Peyer's patch (tissue), 4 donors: Measurements from ENCODE around the gene OSBPL10.

ENCODE experiments used
- POLR2A ChIP-seq, 2 donors: fragments of 450-650 bp; IDR thresholded peaks; one replicate each; pipeline ENCODE4 v1.5.1; 2017; ENCODE audit warnings: antibody characterized with exemption in 2 of 2, mild to moderate bottlenecking in 2 of 2, moderate library complexity in 2 of 2
- TF ChIP-seq, protein P1 (sequence below), 6 experiments: fragments of 450-650 bp in 4 of 6; fragments of 200-600 bp in 2 of 6; sonication (generic) in 1 of 6; IDR thresholded peaks; one replicate each; pipeline ENCODE4 v1.5.1; 2017 to 2019; ENCODE audit warnings: antibody characterized with exemption in 6 of 6, mild to moderate bottlenecking in 3 of 6, moderate library complexity in 1 of 6

DNA sequence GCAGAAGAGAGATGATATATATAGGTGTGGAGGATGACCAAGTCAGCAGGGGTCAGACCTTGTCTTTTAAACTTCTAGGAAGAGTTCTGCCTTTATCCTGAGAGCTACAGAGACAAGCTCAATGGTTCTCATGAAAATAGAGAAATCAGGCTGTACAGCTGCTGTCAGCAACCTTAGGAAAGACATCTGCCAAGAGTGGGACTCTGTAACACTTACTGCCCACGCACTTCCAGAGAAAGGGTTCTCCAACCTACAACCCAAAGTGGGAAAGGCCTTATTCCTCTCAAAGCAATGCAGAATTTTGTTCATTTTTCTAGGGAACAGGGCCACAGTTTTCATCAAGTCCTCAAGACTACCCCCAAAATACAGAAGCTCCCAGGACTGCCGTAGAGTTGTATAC lies 309.6 kb downstream of the OSBPL10 start:
- TF ChIP-seq, protein P1, sequence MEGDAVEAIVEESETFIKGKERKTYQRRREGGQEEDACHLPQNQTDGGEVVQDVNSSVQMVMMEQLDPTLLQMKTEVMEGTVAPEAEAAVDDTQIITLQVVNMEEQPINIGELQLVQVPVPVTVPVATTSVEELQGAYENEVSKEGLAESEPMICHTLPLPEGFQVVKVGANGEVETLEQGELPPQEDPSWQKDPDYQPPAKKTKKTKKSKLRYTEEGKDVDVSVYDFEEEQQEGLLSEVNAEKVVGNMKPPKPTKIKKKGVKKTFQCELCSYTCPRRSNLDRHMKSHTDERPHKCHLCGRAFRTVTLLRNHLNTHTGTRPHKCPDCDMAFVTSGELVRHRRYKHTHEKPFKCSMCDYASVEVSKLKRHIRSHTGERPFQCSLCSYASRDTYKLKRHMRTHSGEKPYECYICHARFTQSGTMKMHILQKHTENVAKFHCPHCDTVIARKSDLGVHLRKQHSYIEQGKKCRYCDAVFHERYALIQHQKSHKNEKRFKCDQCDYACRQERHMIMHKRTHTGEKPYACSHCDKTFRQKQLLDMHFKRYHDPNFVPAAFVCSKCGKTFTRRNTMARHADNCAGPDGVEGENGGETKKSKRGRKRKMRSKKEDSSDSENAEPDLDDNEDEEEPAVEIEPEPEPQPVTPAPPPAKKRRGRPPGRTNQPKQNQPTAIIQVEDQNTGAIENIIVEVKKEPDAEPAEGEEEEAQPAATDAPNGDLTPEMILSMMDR (IDR thresholded peaks at IDR 0.05), result no peak
- TF ChIP-seq POLR2A (IDR thresholded peaks at IDR 0.05), result no peak
